Hematopoietic multipotent progenitor cell treated with erythropoietin and hydrocortisone succinate and interleukin-3 and kit ligand, for 8 days (in vitro differentiated cells): ENCODE results near the gene ZNF423.

Experiments used
- DNase-seq: peaks from one replicate; pipeline ENCODE4 v3.0.0-alpha.2; 2015

ZNF423 gene

GRCh38 chr16:49483651-49484450 lies 372.1 kb downstream of the ZNF423 start:
- no peak for DNase-seq

GRCh38 chr16:49483251-49483650 lies 372.7 kb downstream of the ZNF423 start:
- no peak for DNase-seq

GRCh38 chr16:49482690-49483089 lies 373.2 kb downstream of the ZNF423 start:
- DNase-seq, result no peak

GRCh38 chr16:49478616-49479015 lies 377.3 kb downstream of the ZNF423 start:
- DNase-seq, result no peak

GRCh38 chr16:49478107-49478506 lies 377.8 kb downstream of the ZNF423 start:
- no peak for DNase-seq

GRCh38 chr16:49477250-49477895 lies 378.5 kb downstream of the ZNF423 start:
- no peak for DNase-seq

- no peak for DNase-seq
These were observed 381.2 kb downstream of the ZNF423 start for GRCh38 chr16:49474741-49475140.

- DNase-seq, result no peak
These were observed 382.1 kb downstream of the ZNF423 start for GRCh38 chr16:49473773-49474172.

- no peak for DNase-seq
These were observed 382.8 kb downstream of the ZNF423 start for GRCh38 chr16:49473131-49473530.

GRCh38 chr16:49472598-49472997 lies 383.3 kb downstream of the ZNF423 start:
- DNase-seq, result no peak

- DNase-seq, result no peak
These were observed 384.7 kb downstream of the ZNF423 start for GRCh38 chr16:49471038-49471727.

GRCh38 chr16:49470513-49470991 lies 385.4 kb downstream of the ZNF423 start:
- no peak for DNase-seq

GRCh38 chr16:49469930-49470451 lies 385.9 kb downstream of the ZNF423 start:
- no peak for DNase-seq

GRCh38 chr16:49469311-49469670 lies 386.6 kb downstream of the ZNF423 start:
- DNase-seq, result no peak

GRCh38 chr16:49468611-49469310 lies 387.2 kb downstream of the ZNF423 start:
- DNase-seq, result no peak

GRCh38 chr16:49467540-49468372 lies 388.2 kb downstream of the ZNF423 start:
- DNase-seq, result no peak

- no peak for DNase-seq
These were observed 389.0 kb downstream of the ZNF423 start for GRCh38 chr16:49466881-49467280.

GRCh38 chr16:49466529-49466831 lies 389.4 kb downstream of the ZNF423 start:
- DNase-seq, result no peak

GRCh38 chr16:49465661-49466528 lies 390.0 kb downstream of the ZNF423 start:
- no peak for DNase-seq

GRCh38 chr16:49464877-49465504 lies 390.9 kb downstream of the ZNF423 start:
- DNase-seq, result no peak

- no peak for DNase-seq
These were observed 391.8 kb downstream of the ZNF423 start for GRCh38 chr16:49464093-49464492.
